SH-SY5Y (cell line): ENCODE results near the gene ACOT7.

Experiments
- GATA2 ChIP-seq: IDR thresholded peaks from 2 replicates; pipeline ENCODE4 v1.6.1; 2011; ENCODE audit warnings: mild to moderate bottlenecking, low read depth, low read length
- GATA3 ChIP-seq: IDR thresholded peaks from 2 replicates; pipeline ENCODE4 v1.6.1; 2011; ENCODE audit warnings: low read depth, mild to moderate bottlenecking, low read length, moderate library complexity

DNA sequence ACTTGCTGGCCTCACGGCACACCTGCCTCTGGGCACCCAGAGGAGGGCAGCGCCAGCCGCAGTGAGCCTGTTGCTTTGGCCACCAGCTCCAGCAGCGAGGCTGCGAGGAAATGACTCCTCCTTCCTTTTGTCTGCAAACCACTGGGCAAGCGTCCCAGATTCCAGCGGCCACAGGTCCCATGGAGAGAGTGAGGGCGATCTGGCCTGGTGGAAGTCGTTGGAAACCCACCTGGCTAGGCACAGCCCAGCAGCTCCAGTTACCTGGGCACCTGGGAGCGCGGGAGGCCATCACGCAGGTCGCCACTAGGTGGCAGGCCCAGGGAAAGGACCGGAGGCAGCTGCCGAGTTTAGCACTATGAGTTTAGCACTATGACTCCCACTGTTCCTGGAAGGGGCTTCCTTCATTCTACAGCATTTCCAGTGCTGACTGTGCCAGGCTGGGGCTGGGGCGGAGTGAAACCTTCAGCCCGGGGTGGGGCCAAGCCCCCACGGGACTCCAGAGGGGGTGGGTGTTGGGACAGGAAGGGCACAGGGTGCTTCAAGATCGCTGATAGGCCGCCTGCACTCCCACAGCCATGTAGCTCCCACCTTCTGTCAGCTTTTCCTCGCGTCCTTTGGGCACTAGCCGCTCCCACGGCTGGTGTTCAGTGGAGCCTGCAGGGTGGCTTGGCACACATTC lies 29.9 kb upstream of the ACOT7 start:
- no peak for TF ChIP-seq GATA2
- TF ChIP-seq GATA3: no peak
